GM23338 (cell line): Measurements from ENCODE around the gene ZNF177. TPM values are rescaled to one million over a fixed set of nuclear protein-coding genes. Genes with fewer than 3 reads are reported as not detected.

Experiments used
- ATAC-seq: fragments of 200-7000 bp; cut with Tn5 transposase; 3 replicates; pipeline ENCODE4 v1.9.1; 2020
- DNase-seq: peaks from one replicate; pipeline ENCODE4 v3.0.0-alpha.2; 2015; ENCODE audit warnings: low spot score
- H2AFZ ChIP-seq: fragments of 200-600 bp; sonication (generic); 2 replicates; pipeline ENCODE4 v1.8.0; 2016; ENCODE audit warnings: antibody characterized with exemption, mild to moderate bottlenecking, moderate library complexity
- H3F3A ChIP-seq: fragments of 200-600 bp; sonication (generic); replicated peaks from 2 replicates; pipeline ENCODE4 v1.8.0; 2017; ENCODE audit warnings: antibody characterized with exemption, mixed run types, low read depth
- H3K27ac ChIP-seq: fragments of 200-600 bp; sonication (generic); 2 replicates; pipeline ENCODE4 v1.6.1; 2016; ENCODE audit warnings: low read depth
- H3K27me3 ChIP-seq: fragments of 200-600 bp; sonication (generic); 2 replicates; pipeline ENCODE4 v1.8.0; 2016; ENCODE audit warnings: mild to moderate bottlenecking, mixed run types, moderate library complexity; ENCODE audit not compliant: insufficient read depth
- H3K36me3 ChIP-seq: fragments of 200-600 bp; sonication (generic); 2 replicates; pipeline ENCODE4 v1.8.0; 2016; ENCODE audit warnings: mild to moderate bottlenecking; ENCODE audit not compliant: insufficient read depth
- H3K4me1 ChIP-seq: fragments of 200-600 bp; sonication (generic); 2 replicates; pipeline ENCODE4 v1.8.0; 2016; ENCODE audit warnings: mild to moderate bottlenecking, moderate library complexity; ENCODE audit not compliant: insufficient read depth
- H3K4me2 ChIP-seq: fragments of 200-600 bp; sonication (generic); 2 replicates; pipeline ENCODE4 v1.7.1; 2017; ENCODE audit warnings: mixed run types
- H3K4me3 ChIP-seq: fragments of 200-600 bp; sonication (generic); 2 replicates; pipeline ENCODE4 v1.6.1; 2016; ENCODE audit warnings: mixed run types
- H3K79me2 ChIP-seq: fragments of 200-600 bp; sonication (generic); replicated peaks from 2 replicates; pipeline ENCODE4 v1.8.0; 2017; ENCODE audit warnings: mild to moderate bottlenecking; ENCODE audit not compliant: insufficient read depth
- H3K9me2 ChIP-seq: fragments of 200-600 bp; sonication (generic); 2 replicates; pipeline ENCODE4 v1.8.0; 2017; ENCODE audit not compliant: insufficient read depth
- H4K20me1 ChIP-seq: fragments of 200-600 bp; sonication (generic); replicated peaks from 2 replicates; pipeline ENCODE4 v1.8.0; 2017; ENCODE audit warnings: mild to moderate bottlenecking; ENCODE audit not compliant: insufficient read depth
- H3K27ac Mint-ChIP-seq: 2 replicates; pipeline ENCODE4 v1.8.0; 2020; ENCODE audit warnings: inconsistent platforms, mild to moderate bottlenecking, moderate library complexity, mixed read lengths
- H3K27me3 Mint-ChIP-seq: 3 replicates; pipeline ENCODE4 v1.8.0; 2022; ENCODE audit warnings: low read depth, mild to moderate bottlenecking, moderate library complexity, mixed read lengths, inconsistent platforms; ENCODE audit not compliant: insufficient read depth, poor library complexity
- H3K36me3 Mint-ChIP-seq: 3 replicates; pipeline ENCODE4 v1.8.0; 2021; ENCODE audit warnings: low read depth, mild to moderate bottlenecking, inconsistent platforms, moderate library complexity, mixed read lengths
- H3K4me1 Mint-ChIP-seq: 3 replicates; pipeline ENCODE4 v1.8.0; 2020; ENCODE audit warnings: mild to moderate bottlenecking, inconsistent platforms, mixed read lengths
- H3K4me3 Mint-ChIP-seq: 3 replicates; pipeline ENCODE4 v1.8.0; 2021; ENCODE audit warnings: moderate library complexity, mild to moderate bottlenecking, inconsistent platforms, mixed read lengths
- H3K9me3 Mint-ChIP-seq: 3 replicates; pipeline ENCODE4 v1.8.0; 2020; ENCODE audit warnings: moderate library complexity, mild to moderate bottlenecking, inconsistent platforms, mixed read lengths
- CREB1 ChIP-seq: fragments of 250-450 bp; sonication (Bioruptor Pico); IDR thresholded peaks from 2 replicates; pipeline ENCODE4 v1.5.0; 2020; ENCODE audit warnings: low read depth, mild to moderate bottlenecking, moderate library complexity
- EZH2 ChIP-seq: fragments of 200-600 bp; sonication (generic); IDR thresholded peaks from one replicate; pipeline ENCODE4 v1.8.0; 2017; ENCODE audit warnings: antibody characterized with exemption, mild to moderate bottlenecking, low read depth; ENCODE audit not compliant: unreplicated experiment
- EZH2phosphoT487 ChIP-seq: fragments of 200-600 bp; sonication (generic); IDR thresholded peaks from one replicate; pipeline ENCODE4 v1.8.1; 2018; ENCODE audit warnings: antibody characterized with exemption; ENCODE audit not compliant: unreplicated experiment
- JUNB ChIP-seq: IDR thresholded peaks from one replicate; pipeline ENCODE4 v1.6.1; 2016; ENCODE audit warnings: antibody characterized with exemption; ENCODE audit not compliant: unreplicated experiment
- NANOG ChIP-seq: IDR thresholded peaks from 2 replicates; pipeline ENCODE4 v1.6.1; 2016; ENCODE audit warnings: antibody characterized with exemption, borderline replicate concordance
- POLR2AphosphoS5 ChIP-seq: IDR thresholded peaks from 2 replicates; pipeline ENCODE4 v1.6.1; 2016; ENCODE audit warnings: antibody characterized with exemption, low read depth
- STAT1 ChIP-seq: IDR thresholded peaks from one replicate; pipeline ENCODE4 v1.6.1; 2016; ENCODE audit warnings: antibody characterized with exemption; ENCODE audit not compliant: unreplicated experiment
- ZNF114 ChIP-seq: fragments of 250-450 bp; sonication (Bioruptor Pico); IDR thresholded peaks from 2 replicates; pipeline ENCODE4 v1.5.0; 2020; ENCODE audit warnings: mild to moderate bottlenecking, moderate library complexity
- ZNF331 ChIP-seq: fragments of 250-450 bp; sonication (Bioruptor Pico); IDR thresholded peaks from 2 replicates; pipeline ENCODE4 v1.5.0; 2020; ENCODE audit warnings: low read depth, mild to moderate bottlenecking, moderate library complexity
- polyA plus RNA-seq: library from polyadenylated mRNA; unstranded; fragments of >200 nt; fragmentation: Nextera tagmentation; extraction: Ambion mirVana; gene quantifications from 2 replicates; pipeline ENCODE4 v1.2.1, GENCODE V29; 2016
- total RNA-seq: library from RNA; depleted of rRNA; stranded (reverse); fragments of >200 nt; shearing (Covaris generic); gene quantifications from 2 replicates; pipeline ENCODE4 v1.2.3, GENCODE V29; 2014
- TF ChIP-seq, protein P1 (sequence below): fragments of 250-450 bp; sonication (Bioruptor Pico); IDR thresholded peaks from 2 replicates; pipeline ENCODE4 v1.5.0; 2020; ENCODE audit warnings: mild to moderate bottlenecking, moderate library complexity
- TF ChIP-seq, protein P2 (sequence below): IDR thresholded peaks from 2 replicates; pipeline ENCODE4 v1.6.1; 2016; ENCODE audit warnings: antibody characterized with exemption
- TF ChIP-seq, protein P3 (sequence below), 2 experiments: fragments of 200-600 bp in 1 of 2; sonication (generic) in 1 of 2; conservative IDR thresholded peaks; 2 replicates each; pipeline versions ENCODE4 v1.5.1 to v1.6.1; 2016 to 2017; ENCODE audit warnings: antibody characterized with exemption in 2 of 2, low read depth in 2 of 2, mild to moderate bottlenecking in 2 of 2, moderate library complexity in 1 of 2
- TF ChIP-seq, protein P4 (sequence below): IDR thresholded peaks from one replicate; pipeline ENCODE4 v1.6.1; 2018; ENCODE audit warnings: antibody characterized with exemption; ENCODE audit not compliant: unreplicated experiment

Gene ZNF177
- total and polyA plus RNA-seq, 2 experiments from 2014 or later: 5.8 to 7.1 TPM

DNA sequence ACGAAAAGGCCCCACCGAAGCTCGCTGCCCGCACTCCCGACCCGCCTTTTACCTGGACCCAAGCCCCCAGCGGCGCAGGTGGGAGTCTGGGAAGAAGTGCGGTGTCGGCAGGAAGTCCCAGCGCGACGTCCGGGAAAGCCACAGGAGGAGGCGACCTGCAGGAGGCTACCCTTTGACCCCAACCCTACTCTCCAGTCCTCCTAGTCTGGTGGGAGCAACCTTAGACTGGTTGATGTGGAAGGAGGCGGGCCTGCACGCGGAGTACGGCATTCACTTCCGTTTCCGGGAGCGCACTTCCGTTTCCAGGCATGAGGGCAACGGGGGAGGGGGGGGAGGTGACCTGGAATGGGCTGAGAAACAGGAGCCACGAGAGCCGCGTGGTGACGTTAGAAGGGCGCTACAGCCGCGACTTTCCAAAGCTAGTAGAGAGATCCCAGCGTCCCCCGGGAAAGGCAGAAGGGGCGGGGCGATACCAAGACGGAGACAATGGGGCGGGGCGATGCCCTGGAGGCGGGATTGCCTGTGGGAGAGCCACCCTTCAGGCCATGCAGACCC, 44.1 kb downstream of the ZNF177 start:
- peak; percentile 6 for DNase-seq
- no peaks in the 10 kb centered on the region for H3K4me1 ChIP-seq
- peaks cover 17% of the 10 kb centered on the region for H3K27me3 Mint-ChIP-seq
- no peaks in the 10 kb centered on the region for H3K79me2 ChIP-seq
- peaks cover 90% of the 10 kb centered on the region for H3K9me3 Mint-ChIP-seq
- no peaks in the 10 kb centered on the region; the same call in 1 of the 2 replicates for H3K36me3 ChIP-seq
- H3K9me2 ChIP-seq: no peaks in the 10 kb centered on the region
- TF ChIP-seq ZNF331 (CRISPR knock-in tag): no peak
- TF ChIP-seq, protein P1, sequence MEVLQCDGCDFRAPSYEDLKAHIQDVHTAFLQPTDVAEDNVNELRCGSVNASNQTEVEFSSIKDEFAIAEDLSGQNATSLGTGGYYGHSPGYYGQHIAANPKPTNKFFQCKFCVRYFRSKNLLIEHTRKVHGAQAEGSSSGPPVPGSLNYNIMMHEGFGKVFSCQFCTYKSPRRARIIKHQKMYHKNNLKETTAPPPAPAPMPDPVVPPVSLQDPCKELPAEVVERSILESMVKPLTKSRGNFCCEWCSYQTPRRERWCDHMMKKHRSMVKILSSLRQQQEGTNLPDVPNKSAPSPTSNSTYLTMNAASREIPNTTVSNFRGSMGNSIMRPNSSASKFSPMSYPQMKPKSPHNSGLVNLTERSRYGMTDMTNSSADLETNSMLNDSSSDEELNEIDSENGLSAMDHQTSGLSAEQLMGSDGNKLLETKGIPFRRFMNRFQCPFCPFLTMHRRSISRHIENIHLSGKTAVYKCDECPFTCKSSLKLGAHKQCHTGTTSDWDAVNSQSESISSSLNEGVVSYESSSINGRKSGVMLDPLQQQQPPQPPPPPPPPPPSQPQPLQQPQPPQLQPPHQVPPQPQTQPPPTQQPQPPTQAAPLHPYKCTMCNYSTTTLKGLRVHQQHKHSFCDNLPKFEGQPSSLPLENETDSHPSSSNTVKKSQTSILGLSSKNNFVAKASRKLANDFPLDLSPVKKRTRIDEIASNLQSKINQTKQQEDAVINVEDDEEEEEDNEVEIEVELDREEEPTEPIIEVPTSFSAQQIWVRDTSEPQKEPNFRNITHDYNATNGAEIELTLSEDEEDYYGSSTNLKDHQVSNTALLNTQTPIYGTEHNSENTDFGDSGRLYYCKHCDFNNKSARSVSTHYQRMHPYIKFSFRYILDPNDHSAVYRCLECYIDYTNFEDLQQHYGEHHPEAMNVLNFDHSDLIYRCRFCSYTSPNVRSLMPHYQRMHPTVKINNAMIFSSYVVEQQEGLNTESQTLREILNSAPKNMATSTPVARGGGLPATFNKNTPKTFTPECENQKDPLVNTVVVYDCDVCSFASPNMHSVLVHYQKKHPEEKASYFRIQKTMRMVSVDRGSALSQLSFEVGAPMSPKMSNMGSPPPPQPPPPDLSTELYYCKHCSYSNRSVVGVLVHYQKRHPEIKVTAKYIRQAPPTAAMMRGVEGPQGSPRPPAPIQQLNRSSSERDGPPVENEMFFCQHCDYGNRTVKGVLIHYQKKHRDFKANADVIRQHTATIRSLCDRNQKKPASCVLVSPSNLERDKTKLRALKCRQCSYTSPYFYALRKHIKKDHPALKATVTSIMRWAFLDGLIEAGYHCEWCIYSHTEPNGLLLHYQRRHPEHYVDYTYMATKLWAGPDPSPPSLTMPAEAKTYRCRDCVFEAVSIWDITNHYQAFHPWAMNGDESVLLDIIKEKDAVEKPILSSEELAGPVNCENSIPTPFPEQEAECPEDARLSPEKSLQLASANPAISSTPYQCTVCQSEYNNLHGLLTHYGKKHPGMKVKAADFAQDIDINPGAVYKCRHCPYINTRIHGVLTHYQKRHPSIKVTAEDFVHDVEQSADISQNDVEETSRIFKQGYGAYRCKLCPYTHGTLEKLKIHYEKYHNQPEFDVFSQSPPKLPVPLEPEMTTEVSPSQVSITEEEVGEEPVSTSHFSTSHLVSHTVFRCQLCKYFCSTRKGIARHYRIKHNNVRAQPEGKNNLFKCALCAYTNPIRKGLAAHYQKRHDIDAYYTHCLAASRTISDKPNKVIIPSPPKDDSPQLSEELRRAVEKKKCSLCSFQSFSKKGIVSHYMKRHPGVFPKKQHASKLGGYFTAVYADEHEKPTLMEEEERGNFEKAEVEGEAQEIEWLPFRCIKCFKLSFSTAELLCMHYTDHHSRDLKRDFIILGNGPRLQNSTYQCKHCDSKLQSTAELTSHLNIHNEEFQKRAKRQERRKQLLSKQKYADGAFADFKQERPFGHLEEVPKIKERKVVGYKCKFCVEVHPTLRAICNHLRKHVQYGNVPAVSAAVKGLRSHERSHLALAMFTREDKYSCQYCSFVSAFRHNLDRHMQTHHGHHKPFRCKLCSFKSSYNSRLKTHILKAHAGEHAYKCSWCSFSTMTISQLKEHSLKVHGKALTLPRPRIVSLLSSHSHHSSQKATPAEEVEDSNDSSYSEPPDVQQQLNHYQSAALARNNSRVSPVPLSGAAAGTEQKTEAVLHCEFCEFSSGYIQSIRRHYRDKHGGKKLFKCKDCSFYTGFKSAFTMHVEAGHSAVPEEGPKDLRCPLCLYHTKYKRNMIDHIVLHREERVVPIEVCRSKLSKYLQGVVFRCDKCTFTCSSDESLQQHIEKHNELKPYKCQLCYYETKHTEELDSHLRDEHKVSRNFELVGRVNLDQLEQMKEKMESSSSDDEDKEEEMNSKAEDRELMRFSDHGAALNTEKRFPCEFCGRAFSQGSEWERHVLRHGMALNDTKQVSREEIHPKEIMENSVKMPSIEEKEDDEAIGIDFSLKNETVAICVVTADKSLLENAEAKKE (CRISPR knock-in tag): no peak
- TF ChIP-seq EZH2: no peak
- no peak for TF ChIP-seq STAT1
- TF ChIP-seq, protein P2, sequence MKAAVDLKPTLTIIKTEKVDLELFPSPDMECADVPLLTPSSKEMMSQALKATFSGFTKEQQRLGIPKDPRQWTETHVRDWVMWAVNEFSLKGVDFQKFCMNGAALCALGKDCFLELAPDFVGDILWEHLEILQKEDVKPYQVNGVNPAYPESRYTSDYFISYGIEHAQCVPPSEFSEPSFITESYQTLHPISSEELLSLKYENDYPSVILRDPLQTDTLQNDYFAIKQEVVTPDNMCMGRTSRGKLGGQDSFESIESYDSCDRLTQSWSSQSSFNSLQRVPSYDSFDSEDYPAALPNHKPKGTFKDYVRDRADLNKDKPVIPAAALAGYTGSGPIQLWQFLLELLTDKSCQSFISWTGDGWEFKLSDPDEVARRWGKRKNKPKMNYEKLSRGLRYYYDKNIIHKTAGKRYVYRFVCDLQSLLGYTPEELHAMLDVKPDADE: no peak
- TF ChIP-seq, protein P3, sequence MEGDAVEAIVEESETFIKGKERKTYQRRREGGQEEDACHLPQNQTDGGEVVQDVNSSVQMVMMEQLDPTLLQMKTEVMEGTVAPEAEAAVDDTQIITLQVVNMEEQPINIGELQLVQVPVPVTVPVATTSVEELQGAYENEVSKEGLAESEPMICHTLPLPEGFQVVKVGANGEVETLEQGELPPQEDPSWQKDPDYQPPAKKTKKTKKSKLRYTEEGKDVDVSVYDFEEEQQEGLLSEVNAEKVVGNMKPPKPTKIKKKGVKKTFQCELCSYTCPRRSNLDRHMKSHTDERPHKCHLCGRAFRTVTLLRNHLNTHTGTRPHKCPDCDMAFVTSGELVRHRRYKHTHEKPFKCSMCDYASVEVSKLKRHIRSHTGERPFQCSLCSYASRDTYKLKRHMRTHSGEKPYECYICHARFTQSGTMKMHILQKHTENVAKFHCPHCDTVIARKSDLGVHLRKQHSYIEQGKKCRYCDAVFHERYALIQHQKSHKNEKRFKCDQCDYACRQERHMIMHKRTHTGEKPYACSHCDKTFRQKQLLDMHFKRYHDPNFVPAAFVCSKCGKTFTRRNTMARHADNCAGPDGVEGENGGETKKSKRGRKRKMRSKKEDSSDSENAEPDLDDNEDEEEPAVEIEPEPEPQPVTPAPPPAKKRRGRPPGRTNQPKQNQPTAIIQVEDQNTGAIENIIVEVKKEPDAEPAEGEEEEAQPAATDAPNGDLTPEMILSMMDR (conservative IDR thresholded peaks at IDR 0.05; ENCODE audit: low read depth in 2 of 2): no peak
- no peak for TF ChIP-seq EZH2phosphoT487
- no peak for TF ChIP-seq ZNF114 (CRISPR knock-in tag)
- no peak for TF ChIP-seq POLR2AphosphoS5
- TF ChIP-seq JUNB: no peak
- TF ChIP-seq NANOG: no peak
- TF ChIP-seq, protein P4, sequence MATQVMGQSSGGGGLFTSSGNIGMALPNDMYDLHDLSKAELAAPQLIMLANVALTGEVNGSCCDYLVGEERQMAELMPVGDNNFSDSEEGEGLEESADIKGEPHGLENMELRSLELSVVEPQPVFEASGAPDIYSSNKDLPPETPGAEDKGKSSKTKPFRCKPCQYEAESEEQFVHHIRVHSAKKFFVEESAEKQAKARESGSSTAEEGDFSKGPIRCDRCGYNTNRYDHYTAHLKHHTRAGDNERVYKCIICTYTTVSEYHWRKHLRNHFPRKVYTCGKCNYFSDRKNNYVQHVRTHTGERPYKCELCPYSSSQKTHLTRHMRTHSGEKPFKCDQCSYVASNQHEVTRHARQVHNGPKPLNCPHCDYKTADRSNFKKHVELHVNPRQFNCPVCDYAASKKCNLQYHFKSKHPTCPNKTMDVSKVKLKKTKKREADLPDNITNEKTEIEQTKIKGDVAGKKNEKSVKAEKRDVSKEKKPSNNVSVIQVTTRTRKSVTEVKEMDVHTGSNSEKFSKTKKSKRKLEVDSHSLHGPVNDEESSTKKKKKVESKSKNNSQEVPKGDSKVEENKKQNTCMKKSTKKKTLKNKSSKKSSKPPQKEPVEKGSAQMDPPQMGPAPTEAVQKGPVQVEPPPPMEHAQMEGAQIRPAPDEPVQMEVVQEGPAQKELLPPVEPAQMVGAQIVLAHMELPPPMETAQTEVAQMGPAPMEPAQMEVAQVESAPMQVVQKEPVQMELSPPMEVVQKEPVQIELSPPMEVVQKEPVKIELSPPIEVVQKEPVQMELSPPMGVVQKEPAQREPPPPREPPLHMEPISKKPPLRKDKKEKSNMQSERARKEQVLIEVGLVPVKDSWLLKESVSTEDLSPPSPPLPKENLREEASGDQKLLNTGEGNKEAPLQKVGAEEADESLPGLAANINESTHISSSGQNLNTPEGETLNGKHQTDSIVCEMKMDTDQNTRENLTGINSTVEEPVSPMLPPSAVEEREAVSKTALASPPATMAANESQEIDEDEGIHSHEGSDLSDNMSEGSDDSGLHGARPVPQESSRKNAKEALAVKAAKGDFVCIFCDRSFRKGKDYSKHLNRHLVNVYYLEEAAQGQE: no peak
- no peak for TF ChIP-seq CREB1
- H3K4me3 ChIP-seq: no peak overlapping the region
- no peak overlapping the region for H3K27ac ChIP-seq
- no peaks in the 10 kb centered on the region for H4K20me1 ChIP-seq
- H3K4me3 Mint-ChIP-seq: no peak overlapping the region
- H3K4me2 ChIP-seq: no peak overlapping the region
- H3K27ac Mint-ChIP-seq: no peak overlapping the region
- no peaks in the 10 kb centered on the region for H3F3A ChIP-seq
- H3K4me1 Mint-ChIP-seq: no peaks in the 10 kb centered on the region
- no peak overlapping the region for H2AFZ ChIP-seq
- peak; percentile 64 for ATAC-seq
- H3K27me3 ChIP-seq: no peaks in the 10 kb centered on the region
- peaks cover 41% of the 10 kb centered on the region for H3K36me3 Mint-ChIP-seq
